Natural killer cell (primary cell): ENCODE results near the gene FBXO38. TPM values are rescaled to one million over a fixed set of nuclear protein-coding genes. Genes with fewer than 3 reads are reported as not detected.

Experiments
- ATAC-seq, 3 donors: fragments of 150-1000 bp in 2 of 3; fragments of 200-7000 bp in 1 of 3; cut with Tn5 transposase; 1 replicate in 1 of 3; 2 replicates in 2 of 3; pipeline ENCODE4 v1.10.0; 2021; ENCODE audit warnings: mild to moderate bottlenecking in 2 of 3, moderate library complexity in 2 of 3
- DNase-seq, 2 donors: peaks; one replicate each; pipeline versions ENCODE4 v3.0.0 to v3.0.0-alpha.2; 2013 to 2021; ENCODE audit warnings: mixed read lengths in 1 of 2
- H3K27ac ChIP-seq: one replicate; pipeline ENCODE4 v1.5.1; 2013; ENCODE audit warnings: mild to moderate bottlenecking, low read length
- H3K27me3 ChIP-seq: one replicate; pipeline ENCODE4 v1.6.1; 2013; ENCODE audit warnings: low read length; ENCODE audit not compliant: control insufficient read depth, insufficient read depth
- H3K36me3 ChIP-seq: one replicate; pipeline ENCODE4 v1.6.1; 2013; ENCODE audit warnings: low read length; ENCODE audit not compliant: control insufficient read depth, insufficient read depth
- H3K4me1 ChIP-seq: one replicate; pipeline ENCODE4 v1.6.1; 2013; ENCODE audit warnings: low read length; ENCODE audit not compliant: control insufficient read depth, insufficient read depth
- H3K4me3 ChIP-seq: one replicate; pipeline ENCODE4 v1.5.1; 2013; ENCODE audit warnings: low read length
- H3K9me3 ChIP-seq: one replicate; pipeline ENCODE4 v1.6.1; 2013; ENCODE audit warnings: low read length; ENCODE audit not compliant: control insufficient read depth, insufficient read depth
- H3K27ac Mint-ChIP-seq, 2 donors: one replicate each; pipeline ENCODE4 v1.8.0; 2022; ENCODE audit warnings: mild to moderate bottlenecking in 2 of 2, mixed read lengths in 2 of 2, moderate library complexity in 1 of 2
- H3K27me3 Mint-ChIP-seq, 2 donors: one replicate each; pipeline ENCODE4 v1.8.0; 2022; ENCODE audit warnings: low read depth in 2 of 2, mixed read lengths in 2 of 2
- H3K36me3 Mint-ChIP-seq: one replicate; pipeline ENCODE4 v1.8.0; 2022; ENCODE audit warnings: mixed read lengths
- H3K4me1 Mint-ChIP-seq, 2 donors: one replicate each; pipeline ENCODE4 v1.8.0; 2022; ENCODE audit warnings: mixed read lengths in 2 of 2
- H3K4me3 Mint-ChIP-seq: one replicate; pipeline ENCODE4 v1.8.0; 2022; ENCODE audit warnings: mild to moderate bottlenecking, moderate library complexity, mixed read lengths
- H3K9me3 Mint-ChIP-seq, 2 donors: one replicate each; pipeline ENCODE4 v1.8.0; 2022; ENCODE audit warnings: mixed read lengths in 2 of 2
- CTCF ChIP-seq: fragments of 200-600 bp; IDR thresholded peaks from one replicate; pipeline ENCODE4 v1.8.0; 2022; ENCODE audit warnings: antibody characterized with exemption
- WGBS: methylation state at CpG from one replicate; pipeline ENCODE4 v1.1.7; 2013; ENCODE audit warnings: missing lambda C conversion rate; ENCODE audit not compliant: insufficient coverage; 5-methylcytosine and 5-hydroxymethylcytosine counted together
- intact Hi-C: fragments of 100-400 bp; cut with micrococcal nuclease; formaldehyde crosslinking; loops from one replicate; pipeline ENCODE4 v1.14.2; 2022
- total RNA-seq, 4 donors: library from RNA; stranded (reverse); fragments of 120-200 nt in 1 of 4; gene quantifications; one replicate each; pipeline versions ENCODE4 v1.2.3 to v1.2.4, GENCODE V29; 2013 to 2022

FBXO38 gene
- total RNA-seq, 3 donors from 2014 or later (not counting 1 experiment from before 2014, with no cell fraction given) = 55.2 to 76.6 (median 65.1) TPM

GRCh38 chr5:148443998-148444397 is 60.2 kb downstream of the FBXO38 start:
- intact Hi-C loops = loop anchor here (1.0 kb wide), 2 partner anchors 287 to 591 kb away; no protein-coding TSS in a partner anchor
- Mint-ChIP-seq H3K9me3 (no peaks in the 10 kb centered on the region), H3K36me3 (peaks cover 8% of the 10 kb centered on the region), H3K27me3 (no peaks in the 10 kb centered on the region), H3K27ac (peak overlapping the region in 1 of 2 donors; percentile 57), H3K4me1 (peaks cover 0 to 5% of the 10 kb centered on the region in 2 donors), H3K4me3 (no peak overlapping the region)
- H3K4me1 ChIP-seq = no peaks in the 10 kb centered on the region
- no peaks in the 10 kb centered on the region for H3K27me3 ChIP-seq
- peaks cover 39% of the 10 kb centered on the region for H3K36me3 ChIP-seq
- WGBS = 61% methylated on average over 5 of the region's 5 CpGs
- H3K9me3 ChIP-seq = no peaks in the 10 kb centered on the region
- H3K27ac ChIP-seq = no peak overlapping the region
- peak in 1 of 2 donors; percentile 70 for DNase-seq
- ATAC-seq = peak; percentile 79 to 85 (median 83)
- H3K4me3 ChIP-seq = no peak overlapping the region
- TF ChIP-seq CTCF = peak; percentile 85

GRCh38 chr5:148445578-148445977 is 61.8 kb downstream of the FBXO38 start:
- Mint-ChIP-seq H3K9me3 (no peaks in the 10 kb centered on the region), H3K27ac (no peak overlapping the region), H3K27me3 (no peaks in the 10 kb centered on the region), H3K4me3 (no peak overlapping the region), H3K4me1 (peaks cover 0 to 5% of the 10 kb centered on the region in 2 donors), H3K36me3 (peaks cover under 1% of the 10 kb centered on the region)
- WGBS = 88% methylated on average over 2 of the region's 3 CpGs
- no peaks in the 10 kb centered on the region for H3K9me3 ChIP-seq
- no peaks in the 10 kb centered on the region for H3K4me1 ChIP-seq
- no peak for TF ChIP-seq CTCF
- DNase-seq = no peak
- no peak overlapping the region for H3K27ac ChIP-seq
- no peak for ATAC-seq
- intact Hi-C loops = no loop called here
- no peak overlapping the region for H3K4me3 ChIP-seq
- peaks cover 23% of the 10 kb centered on the region for H3K36me3 ChIP-seq
- H3K27me3 ChIP-seq = no peaks in the 10 kb centered on the region

GRCh38 chr5:148446611-148447010 is 62.9 kb downstream of the FBXO38 start:
- Mint-ChIP-seq H3K9me3 (no peaks in the 10 kb centered on the region), H3K4me3 (no peak overlapping the region), H3K27ac (no peak overlapping the region), H3K27me3 (no peaks in the 10 kb centered on the region), H3K4me1 (peaks cover 0 to 5% of the 10 kb centered on the region in 2 donors), H3K36me3 (no peaks in the 10 kb centered on the region)
- 96% methylated on average over 2 of the region's 2 CpGs for WGBS
- H3K4me1 ChIP-seq = no peaks in the 10 kb centered on the region
- ATAC-seq (no peak), DNase-seq (no peak)
- no peak overlapping the region for H3K27ac ChIP-seq
- no peaks in the 10 kb centered on the region for H3K9me3 ChIP-seq
- no peak overlapping the region for H3K4me3 ChIP-seq
- intact Hi-C loops = no loop called here
- peaks cover 15% of the 10 kb centered on the region for H3K36me3 ChIP-seq
- no peak for TF ChIP-seq CTCF
- no peaks in the 10 kb centered on the region for H3K27me3 ChIP-seq

GRCh38 chr5:148452499-148453193 is 68.9 kb downstream of the FBXO38 start:
- intact Hi-C loops = no loop called here

More at GRCh38 chr5:148452499-148453193, 68.9 kb downstream of the FBXO38 start:
- no peaks in the 10 kb centered on the region for H3K4me1 ChIP-seq
- TF ChIP-seq CTCF = no peak
- Mint-ChIP-seq H3K27me3 (peaks cover 5 to 8% of the 10 kb centered on the region in 2 donors), H3K9me3 (no peaks in the 10 kb centered on the region), H3K36me3 (no peaks in the 10 kb centered on the region), H3K27ac (no peak overlapping the region), H3K4me3 (no peak overlapping the region), H3K4me1 (no peaks in the 10 kb centered on the region)
- ATAC-seq (no peak), DNase-seq (no peak)
- no peaks in the 10 kb centered on the region for H3K36me3 ChIP-seq
- WGBS = 89% methylated on average over 10 of the region's 10 CpGs
- H3K27ac ChIP-seq = no peak overlapping the region
- no peaks in the 10 kb centered on the region for H3K27me3 ChIP-seq
- H3K9me3 ChIP-seq = no peaks in the 10 kb centered on the region
- no peak overlapping the region for H3K4me3 ChIP-seq
